ENCODE measurements around the gene CHAT. TPM values are rescaled to one million over a fixed set of nuclear protein-coding genes. Genes with fewer than 3 reads are reported as not detected.

Gene CHAT
- total RNA-seq, 1 experiment from 2014 or later = not detected

- Histone ChIP-seq H3K23ac (ENCODE audit: insufficient read length, low read depth, low read length) (no peak overlapping the region), H3K79me2 (ENCODE audit: insufficient read depth, low read length) (no peaks in the 10 kb centered on the region), H4K5ac (ENCODE audit: insufficient read length, low read depth, low read length) (no peak overlapping the region), H4K20me1 (ENCODE audit: control insufficient read depth, insufficient read depth, insufficient read length) (no peaks in the 10 kb centered on the region), H3K79me1 (ENCODE audit: insufficient read depth, low read depth, low read length, poor library complexity, severe bottlenecking) (no peaks in the 10 kb centered on the region), H2AFZ (ENCODE audit: low read length) (no peak overlapping the region), H4K8ac (replicated peaks; ENCODE audit: insufficient read length, low read depth, low read length) (no peak overlapping the region), H4K91ac (ENCODE audit: insufficient read length, low read depth, low read length) (no peak overlapping the region), H2BK120ac (ENCODE audit: low read depth, low read length, poor library complexity, severe bottlenecking) (no peak overlapping the region), H3K27me3 (ENCODE audit: insufficient read depth, low read length) (peaks cover 44% of the 10 kb centered on the region), H3K4me2 (ENCODE audit: insufficient read depth, insufficient read length, low read length) (no peak overlapping the region), H2BK20ac (ENCODE audit: low read depth, low read length, poor library complexity, severe bottlenecking) (no peak overlapping the region), H3K18ac (ENCODE audit: insufficient read length, low read depth, low read length) (no peak overlapping the region), H2BK15ac (ENCODE audit: low read depth, low read length) (no peak overlapping the region), H3K4ac (ENCODE audit: low read depth, low read length) (no peak overlapping the region), H3K4me1 (ENCODE audit: insufficient read depth, low read length) (peaks cover 3% of the 10 kb centered on the region; the same call in 1 of the 2 replicates), H2BK12ac (ENCODE audit: insufficient read length, low read depth, low read length) (no peak overlapping the region), H3K9me3 (ENCODE audit: control insufficient read depth, low read depth, low read length) (no peaks in the 10 kb centered on the region), H3T11ph (ENCODE audit: low read length) (no peak overlapping the region), H3K27ac (ENCODE audit: insufficient read length, low read depth, low read length) (no peak overlapping the region), H3K9ac (ENCODE audit: extremely low read depth, insufficient read length, low read length) (no peak overlapping the region), H3K23me2 (ENCODE audit: insufficient read length, low read depth, low read length, poor library complexity, severe bottlenecking) (peaks cover 1% of the 10 kb centered on the region), H2AK5ac (ENCODE audit: insufficient read length, low read length) (no peak overlapping the region), H3K14ac (ENCODE audit: insufficient read depth, low read length) (no peak overlapping the region), H3K56ac (ENCODE audit: insufficient read length, low read depth, low read length) (no peak overlapping the region), H2BK5ac (ENCODE audit: insufficient read length, low read length) (no peak overlapping the region)
- no peak overlapping the region for H3K27ac Mint-ChIP-seq
- H3K27me3 Mint-ChIP-seq (ENCODE audit: low read depth) = peaks cover 100% of the 10 kb centered on the region
- H3K4me1 Mint-ChIP-seq = peaks cover 28 to 32% of the 10 kb centered on the region in 2 experiments
- no peak for DNase-seq
- no peak overlapping the region for H3K4me3 Mint-ChIP-seq
- no CpG with 5 or more reads among the region's 6 CpGs for WGBS (ENCODE audit: extremely low coverage, insufficient read length, low lambda C conversion rate)
- H3K9me3 Mint-ChIP-seq = peaks cover 0 to 9% of the 10 kb centered on the region in 2 experiments; a peak in 2 of 5 replicates
- no peak for TF ChIP-seq CTCF (conservative IDR thresholded peaks at IDR 0.05)
- no peaks in the 10 kb centered on the region; a peak in 1 of 7 replicates for H3K36me3 Mint-ChIP-seq (ENCODE audit: insufficient read depth in 1 of 3, low read depth in 3 of 3)
Observed at GRCh38 chr10:49694466-49694865, 80.6 kb downstream of the CHAT start.
